ENCODE results near the gene SF3A1.

DNA sequence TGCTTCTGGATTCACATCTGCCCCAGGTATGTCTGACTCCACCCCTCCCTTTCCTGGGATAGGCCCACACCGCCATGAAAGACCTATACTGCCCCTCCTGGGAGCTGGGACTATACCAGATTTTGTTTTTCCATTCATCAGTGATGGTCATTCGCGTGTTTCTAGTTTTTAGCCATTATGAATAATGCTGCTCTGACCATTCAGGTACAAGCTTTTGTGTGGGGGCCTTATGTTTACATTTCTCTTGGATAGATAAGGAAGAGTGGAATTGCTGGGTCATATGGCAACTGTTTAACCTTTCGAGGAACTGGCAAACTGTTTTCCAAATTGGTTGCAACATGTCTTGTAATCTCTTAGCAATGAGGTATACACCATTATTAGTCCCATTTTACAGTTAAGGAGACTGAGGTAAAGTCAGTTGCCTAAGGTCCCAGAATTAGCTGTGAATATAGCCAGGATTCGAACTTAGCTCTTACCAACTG lies 28.8 kb downstream of the SF3A1 start:
- no peak for TF ChIP-seq POLR2A (IDR thresholded peaks at IDR 0.05)
- TF ChIP-seq, protein P1, sequence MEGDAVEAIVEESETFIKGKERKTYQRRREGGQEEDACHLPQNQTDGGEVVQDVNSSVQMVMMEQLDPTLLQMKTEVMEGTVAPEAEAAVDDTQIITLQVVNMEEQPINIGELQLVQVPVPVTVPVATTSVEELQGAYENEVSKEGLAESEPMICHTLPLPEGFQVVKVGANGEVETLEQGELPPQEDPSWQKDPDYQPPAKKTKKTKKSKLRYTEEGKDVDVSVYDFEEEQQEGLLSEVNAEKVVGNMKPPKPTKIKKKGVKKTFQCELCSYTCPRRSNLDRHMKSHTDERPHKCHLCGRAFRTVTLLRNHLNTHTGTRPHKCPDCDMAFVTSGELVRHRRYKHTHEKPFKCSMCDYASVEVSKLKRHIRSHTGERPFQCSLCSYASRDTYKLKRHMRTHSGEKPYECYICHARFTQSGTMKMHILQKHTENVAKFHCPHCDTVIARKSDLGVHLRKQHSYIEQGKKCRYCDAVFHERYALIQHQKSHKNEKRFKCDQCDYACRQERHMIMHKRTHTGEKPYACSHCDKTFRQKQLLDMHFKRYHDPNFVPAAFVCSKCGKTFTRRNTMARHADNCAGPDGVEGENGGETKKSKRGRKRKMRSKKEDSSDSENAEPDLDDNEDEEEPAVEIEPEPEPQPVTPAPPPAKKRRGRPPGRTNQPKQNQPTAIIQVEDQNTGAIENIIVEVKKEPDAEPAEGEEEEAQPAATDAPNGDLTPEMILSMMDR (IDR thresholded peaks at IDR 0.05) = no peak

All from testis (tissue), 2 donors.